ENCODE results near the gene SELENOH.

The SELENOH gene

DNA sequence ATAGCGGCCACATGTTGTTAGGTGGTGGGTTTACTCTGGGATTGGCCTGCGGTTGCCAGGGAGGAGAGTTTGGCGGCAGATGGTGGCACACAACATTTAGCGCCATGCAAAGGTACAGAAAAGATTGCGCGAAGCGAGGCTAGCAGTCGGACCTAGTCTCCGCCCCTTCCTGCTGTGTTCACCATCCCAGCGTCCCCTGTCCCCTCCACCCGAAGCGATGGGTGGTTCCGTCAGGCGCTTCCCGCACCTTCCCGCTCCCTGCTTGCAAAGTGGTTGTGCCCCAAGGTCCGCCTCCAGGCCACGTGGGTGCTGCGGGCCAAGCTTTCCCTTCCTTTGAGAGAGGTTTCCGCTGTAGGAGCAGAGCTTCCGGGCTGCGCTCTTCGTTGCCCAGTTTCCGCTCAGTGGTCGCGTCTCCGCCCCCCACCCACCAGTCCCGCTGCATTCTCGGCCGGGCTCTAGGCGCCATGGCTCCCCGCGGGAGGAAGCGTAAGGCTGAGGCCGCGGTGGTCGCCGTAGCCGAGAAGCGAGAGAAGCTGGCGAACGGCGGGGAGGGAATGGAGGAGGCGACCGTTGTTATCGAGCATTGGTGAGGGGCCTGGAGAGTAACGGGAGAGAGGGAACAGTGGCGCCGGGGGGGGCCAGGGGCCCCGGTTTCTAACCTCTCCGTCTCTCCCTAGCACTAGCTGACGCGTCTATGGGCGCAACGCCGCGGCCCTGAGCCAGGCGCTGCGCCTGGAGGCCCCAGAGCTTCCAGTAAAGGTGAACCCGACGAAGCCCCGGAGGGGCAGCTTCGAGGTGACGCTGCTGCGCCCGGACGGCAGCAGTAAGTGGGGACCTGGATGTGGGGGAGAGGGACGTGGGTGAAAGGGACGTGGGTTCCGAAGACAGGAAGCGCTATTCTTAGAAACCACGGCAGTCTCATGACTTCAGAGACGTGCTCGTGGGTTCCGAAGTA lies at the start of gene SELENOH (continued):
- TF ChIP-seq ZNF488 (tag by site-specific recombination; IDR thresholded peaks at IDR 0.05), result no peak
- no peak for TF ChIP-seq ZNF658 (tag by site-specific recombination; IDR thresholded peaks at IDR 0.05)

- Histone ChIP-seq H3K4me1 (ENCODE audit: control insufficient read depth, insufficient read depth, low read length) (no peaks in the 10 kb centered on the region), H3K36me3 (ENCODE audit: control insufficient read depth in 2 of 2, insufficient read depth in 1 of 2, low read length in 2 of 2) (peaks cover 20 to 79% of the 10 kb centered on the region in 2 experiments; a peak in 2 of 3 replicates), H3K9me3 (ENCODE audit: control insufficient read depth, insufficient read depth, low read depth, low read length) (no peaks in the 10 kb centered on the region), H3K4me3 (ENCODE audit: low read depth, low read length) (no peak overlapping the region), H3K27ac (ENCODE audit: extremely low read depth, low read depth, low read length) (no peak overlapping the region)
- ChIA-PET CTCF (interaction anchor here (1.1 to 1.2 kb wide), 3 partner anchors 19 to 353 kb away, joined by 3 to 4 read pairs (median 3); no protein-coding TSS in a partner anchor), POLR2A (interaction anchor here (2.1 kb wide), 1 partner anchor 13 kb away, joined by 6 read pairs; the partner anchor contains the start of genes MED19 and TMX2)
- TF ChIP-seq ZNF404 (tag by site-specific recombination; IDR thresholded peaks at IDR 0.05) (no peak), ZNF112 (tag by site-specific recombination; IDR thresholded peaks at IDR 0.05) (no peak), TRIM28 (IDR thresholded peaks at IDR 0.05; ENCODE audit: borderline replicate concordance, low read length) (no peak), ZNF223 (tag by site-specific recombination; IDR thresholded peaks at IDR 0.05) (no peak), ZNF350 (tag by site-specific recombination; IDR thresholded peaks at IDR 0.05) (no peak), ZNF292 (tag by site-specific recombination; IDR thresholded peaks at IDR 0.05; ENCODE audit: borderline replicate concordance, low read depth) (no peak), ZNF585B (tag by site-specific recombination; IDR thresholded peaks at IDR 0.05) (no peak), ZNF544 (tag by site-specific recombination; IDR thresholded peaks at IDR 0.05) (no peak), ZSCAN23 (tag by site-specific recombination; IDR thresholded peaks at IDR 0.05) (no peak), HOXA7 (CRISPR knock-in tag; IDR thresholded peaks at IDR 0.05; ENCODE audit: borderline replicate concordance) (no peak), ZBTB17 (tag by site-specific recombination; IDR thresholded peaks at IDR 0.05) (no peak), ZNF157 (tag by site-specific recombination; IDR thresholded peaks at IDR 0.05) (no peak), ZNF148 (tag by site-specific recombination; IDR thresholded peaks at IDR 0.05; ENCODE audit: borderline replicate concordance) (no peak), MZF1 (tag by site-specific recombination; IDR thresholded peaks at IDR 0.05; ENCODE audit: borderline replicate concordance) (no peak), ZNF624 (tag by site-specific recombination; IDR thresholded peaks at IDR 0.05) (no peak), GLI4 (tag by site-specific recombination; IDR thresholded peaks at IDR 0.05) (no peak), ZNF335 (tag by site-specific recombination; conservative IDR thresholded peaks at IDR 0.05) (no peak)
- TF ChIP-seq, protein P1, sequence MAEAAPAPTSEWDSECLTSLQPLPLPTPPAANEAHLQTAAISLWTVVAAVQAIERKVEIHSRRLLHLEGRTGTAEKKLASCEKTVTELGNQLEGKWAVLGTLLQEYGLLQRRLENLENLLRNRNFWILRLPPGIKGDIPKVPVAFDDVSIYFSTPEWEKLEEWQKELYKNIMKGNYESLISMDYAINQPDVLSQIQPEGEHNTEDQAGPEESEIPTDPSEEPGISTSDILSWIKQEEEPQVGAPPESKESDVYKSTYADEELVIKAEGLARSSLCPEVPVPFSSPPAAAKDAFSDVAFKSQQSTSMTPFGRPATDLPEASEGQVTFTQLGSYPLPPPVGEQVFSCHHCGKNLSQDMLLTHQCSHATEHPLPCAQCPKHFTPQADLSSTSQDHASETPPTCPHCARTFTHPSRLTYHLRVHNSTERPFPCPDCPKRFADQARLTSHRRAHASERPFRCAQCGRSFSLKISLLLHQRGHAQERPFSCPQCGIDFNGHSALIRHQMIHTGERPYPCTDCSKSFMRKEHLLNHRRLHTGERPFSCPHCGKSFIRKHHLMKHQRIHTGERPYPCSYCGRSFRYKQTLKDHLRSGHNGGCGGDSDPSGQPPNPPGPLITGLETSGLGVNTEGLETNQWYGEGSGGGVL (tag by site-specific recombination; IDR thresholded peaks at IDR 0.05), result no peak
- TF ChIP-seq, protein P2, sequence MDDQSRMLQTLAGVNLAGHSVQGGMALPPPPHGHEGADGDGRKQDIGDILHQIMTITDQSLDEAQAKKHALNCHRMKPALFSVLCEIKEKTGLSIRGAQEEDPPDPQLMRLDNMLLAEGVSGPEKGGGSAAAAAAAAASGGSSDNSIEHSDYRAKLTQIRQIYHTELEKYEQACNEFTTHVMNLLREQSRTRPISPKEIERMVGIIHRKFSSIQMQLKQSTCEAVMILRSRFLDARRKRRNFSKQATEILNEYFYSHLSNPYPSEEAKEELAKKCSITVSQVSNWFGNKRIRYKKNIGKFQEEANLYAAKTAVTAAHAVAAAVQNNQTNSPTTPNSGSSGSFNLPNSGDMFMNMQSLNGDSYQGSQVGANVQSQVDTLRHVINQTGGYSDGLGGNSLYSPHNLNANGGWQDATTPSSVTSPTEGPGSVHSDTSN (CRISPR knock-in tag; IDR thresholded peaks at IDR 0.05), result no peak
Measured at GRCh38 chr11:57698843-57699365, 42.4 kb upstream of the SELENOH start.

All from HEK293 (cell line).